Lower leg skin (tissue), 3 donors: ENCODE data around the gene CHPF.

Source experiments
- POLR2A ChIP-seq, 2 donors: fragments of 450-650 bp; IDR thresholded peaks; one replicate each; pipeline ENCODE4 v1.6.1; 2016 to 2017; ENCODE audit warnings: antibody characterized with exemption in 2 of 2, mild to moderate bottlenecking in 1 of 2, moderate library complexity in 1 of 2
- TF ChIP-seq, protein P1 (sequence below), 3 donors: fragments of 450-650 bp; IDR thresholded peaks; one replicate each; pipeline ENCODE4 v1.5.1; 2016; ENCODE audit warnings: antibody characterized with exemption in 3 of 3, mild to moderate bottlenecking in 3 of 3, moderate library complexity in 2 of 3

DNA sequence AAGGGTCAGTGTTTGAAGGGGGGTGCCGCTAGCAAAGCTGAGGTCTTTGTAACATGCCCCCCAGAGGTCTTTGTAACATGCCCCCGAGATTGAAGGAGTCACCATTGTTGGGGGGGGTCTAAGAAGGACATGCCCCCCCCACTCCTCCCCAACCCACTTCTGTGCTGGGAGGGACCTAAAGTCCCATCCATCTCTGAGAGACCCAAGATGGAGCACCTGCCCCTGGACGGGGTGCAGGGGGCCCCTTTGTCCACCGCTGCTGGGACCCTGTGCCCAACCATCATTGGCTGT is 35.2 kb downstream of the CHPF start:
- TF ChIP-seq, protein P1, sequence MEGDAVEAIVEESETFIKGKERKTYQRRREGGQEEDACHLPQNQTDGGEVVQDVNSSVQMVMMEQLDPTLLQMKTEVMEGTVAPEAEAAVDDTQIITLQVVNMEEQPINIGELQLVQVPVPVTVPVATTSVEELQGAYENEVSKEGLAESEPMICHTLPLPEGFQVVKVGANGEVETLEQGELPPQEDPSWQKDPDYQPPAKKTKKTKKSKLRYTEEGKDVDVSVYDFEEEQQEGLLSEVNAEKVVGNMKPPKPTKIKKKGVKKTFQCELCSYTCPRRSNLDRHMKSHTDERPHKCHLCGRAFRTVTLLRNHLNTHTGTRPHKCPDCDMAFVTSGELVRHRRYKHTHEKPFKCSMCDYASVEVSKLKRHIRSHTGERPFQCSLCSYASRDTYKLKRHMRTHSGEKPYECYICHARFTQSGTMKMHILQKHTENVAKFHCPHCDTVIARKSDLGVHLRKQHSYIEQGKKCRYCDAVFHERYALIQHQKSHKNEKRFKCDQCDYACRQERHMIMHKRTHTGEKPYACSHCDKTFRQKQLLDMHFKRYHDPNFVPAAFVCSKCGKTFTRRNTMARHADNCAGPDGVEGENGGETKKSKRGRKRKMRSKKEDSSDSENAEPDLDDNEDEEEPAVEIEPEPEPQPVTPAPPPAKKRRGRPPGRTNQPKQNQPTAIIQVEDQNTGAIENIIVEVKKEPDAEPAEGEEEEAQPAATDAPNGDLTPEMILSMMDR (IDR thresholded peaks at IDR 0.05): no peak
- no peak for TF ChIP-seq POLR2A (IDR thresholded peaks at IDR 0.05)
